Right lobe of liver (tissue), 6 donors: ENCODE results near the gene SART1. TPM values are rescaled to one million over a fixed set of nuclear protein-coding genes. Genes with fewer than 3 reads are reported as not detected.
A peak's percentile ranks its signal among the peaks of the same experiment; 100 is the strongest.

Experiments used
- ATAC-seq, 4 donors: fragments of 200-7000 bp; cut with Tn5 transposase; one replicate each; pipeline ENCODE4 v1.9.1; 2020; ENCODE audit warnings: mild to moderate bottlenecking in 4 of 4, moderate library complexity in 4 of 4
- DNase-seq, 3 donors: peaks; one replicate each; pipeline ENCODE4 v3.0.0-alpha.2; 2020
- H3K27ac ChIP-seq, 3 donors: fragments of 200-600 bp; one replicate each; pipeline ENCODE4 v1.8.0; 2022
- H3K27me3 ChIP-seq, 2 donors: fragments of 200-600 bp; one replicate each; pipeline ENCODE4 v1.8.0; 2022
- H3K36me3 ChIP-seq, 4 donors: fragments of 200-600 bp; sonication (generic) in 1 of 4; one replicate each; pipeline versions ENCODE4 v1.5.1 to v1.8.0; 2017 to 2022; ENCODE audit warnings: control low read depth in 1 of 4
- H3K4me1 ChIP-seq, 4 donors: fragments of 200-600 bp; sonication (generic) in 1 of 4; one replicate each; pipeline versions ENCODE4 v1.5.1 to v1.8.0; 2017 to 2022; ENCODE audit warnings: control low read depth in 1 of 4
- H3K4me3 ChIP-seq, 3 donors: fragments of 200-600 bp; one replicate each; pipeline ENCODE4 v1.8.0; 2022
- H3K9me3 ChIP-seq, 4 donors: fragments of 200-600 bp; sonication (generic) in 1 of 4; one replicate each; pipeline versions ENCODE4 v1.5.1 to v1.8.0; 2017 to 2022; ENCODE audit warnings: control low read depth in 1 of 4
- CTCF ChIP-seq, 4 donors: fragments of 200-600 bp in 3 of 4; fragments of 450-650 bp in 1 of 4; IDR thresholded peaks; one replicate each; pipeline versions ENCODE4 v1.5.1 to v1.8.0; 2016 to 2022; ENCODE audit warnings: antibody characterized with exemption in 4 of 4, mild to moderate bottlenecking in 2 of 4
- POLR2A ChIP-seq: fragments of 450-650 bp; IDR thresholded peaks from one replicate; pipeline ENCODE4 v1.6.1; 2017; ENCODE audit warnings: antibody characterized with exemption, mild to moderate bottlenecking
- WGBS: methylation state at CpG from one replicate; pipeline ENCODE4 v1.1.6; 2018; ENCODE audit warnings: low coverage, low lambda C conversion rate; ENCODE audit not compliant: insufficient coverage; ENCODE audit errors: missing lambda C conversion rate; 5-methylcytosine and 5-hydroxymethylcytosine counted together
- intact Hi-C, 2 donors: fragments of 100-400 bp; cut with DNase I; formaldehyde crosslinking; loops; one replicate each; pipeline versions ENCODE4 v1.11.2 to v1.14.1; 2022
- total RNA-seq, 6 experiments: library from RNA; depleted of rRNA in 2 of 6; stranded (reverse); fragments of >200 nt in 2 of 6; fragmentation: NEBNext Ultra II Directional in 3 of 6; extraction: Animal tissue kit (Norgen Biotek cat#: 25700) in 3 of 6; gene quantifications; one replicate each; pipeline versions ENCODE4 v1.1.0 to v1.2.4, GENCODE V29; 2016 to 2023
- donor health status: DM: no; HTN: yes; CAD: no.
- donor health status: DM: no; HTN: no; CAD: no.
- donor health status: DM: no; HTN: no; CAD: no.
- donor health status: DM: no; HTN: yes; CAD: no.
- donor health status: DM: no; HTN: yes; CAD: no.

SART1 gene
- total RNA-seq, 6 experiments from 2014 or later: 14.3 to 34.1 (median 20.6) TPM

- Histone ChIP-seq H3K27ac (no peak overlapping the region), H3K4me1 (no peaks in the 10 kb centered on the region), H3K27me3 (no peaks in the 10 kb centered on the region), H3K4me3 (no peak overlapping the region), H3K9me3 (no peaks in the 10 kb centered on the region), H3K36me3 (peaks cover 0 to 33% (median 16%) of the 10 kb centered on the region in 4 donors)
- DNase-seq (no peak), ATAC-seq (no peak)
- TF ChIP-seq POLR2A (no peak), CTCF (IDR thresholded peaks at IDR 0.05) (no peak)
- intact Hi-C loops: no loop called here
- 89% methylated on average over 8 of the region's 10 CpGs for WGBS
Observed at GRCh38 chr11:65979261-65979759, 17.8 kb downstream of the SART1 start.

DNA sequence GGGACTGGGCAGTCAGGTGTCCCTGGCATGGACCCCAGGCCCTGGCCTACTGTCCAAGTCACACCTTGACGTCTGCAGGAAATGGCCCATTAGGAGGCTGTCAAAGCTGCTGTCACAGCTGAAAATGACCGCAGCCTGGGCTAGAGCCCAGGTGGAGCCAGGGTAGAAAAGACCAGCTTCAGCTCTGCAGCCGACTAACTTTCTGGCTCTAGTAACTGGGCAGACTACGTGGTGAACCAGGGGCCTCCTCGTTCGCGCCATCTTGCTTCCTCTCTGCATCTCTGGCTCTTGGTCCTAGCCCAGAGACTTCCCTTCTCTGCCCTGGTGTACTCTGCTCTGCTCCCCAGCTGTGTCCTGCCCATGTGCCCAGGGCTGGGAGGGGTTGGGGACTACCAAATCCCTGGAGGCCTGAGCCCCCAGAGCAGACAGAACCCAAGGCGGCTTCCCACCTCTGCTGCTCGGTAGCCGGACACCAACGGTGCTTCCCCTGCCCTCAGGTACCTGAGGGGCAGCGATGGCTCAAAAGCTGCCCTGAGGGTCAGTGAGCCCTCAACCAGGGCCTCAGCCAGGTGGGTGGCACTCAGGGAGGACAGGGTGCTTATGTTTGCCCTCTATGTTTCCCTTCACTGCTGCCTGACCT is 19.7 kb downstream of the SART1 start:
- TF ChIP-seq POLR2A: no peak
- no peak for TF ChIP-seq CTCF (IDR thresholded peaks at IDR 0.05)
- Histone ChIP-seq H3K27me3 (no peaks in the 10 kb centered on the region), H3K27ac (no peak overlapping the region), H3K4me1 (no peaks in the 10 kb centered on the region), H3K4me3 (no peak overlapping the region), H3K36me3 (peaks cover 0 to 33% (median 16%) of the 10 kb centered on the region in 4 donors), H3K9me3 (no peaks in the 10 kb centered on the region)
- WGBS: no CpG with 5 or more reads among the region's 12 CpGs
- intact Hi-C loops: loop anchor here (10.0 kb wide), 1 partner anchor 96 kb away; the partner anchor contains the start of gene FIBP (in 2 of the 2)
- peak in 1 of 4 donors; percentile 13 for ATAC-seq
- DNase-seq: no peak

DNA sequence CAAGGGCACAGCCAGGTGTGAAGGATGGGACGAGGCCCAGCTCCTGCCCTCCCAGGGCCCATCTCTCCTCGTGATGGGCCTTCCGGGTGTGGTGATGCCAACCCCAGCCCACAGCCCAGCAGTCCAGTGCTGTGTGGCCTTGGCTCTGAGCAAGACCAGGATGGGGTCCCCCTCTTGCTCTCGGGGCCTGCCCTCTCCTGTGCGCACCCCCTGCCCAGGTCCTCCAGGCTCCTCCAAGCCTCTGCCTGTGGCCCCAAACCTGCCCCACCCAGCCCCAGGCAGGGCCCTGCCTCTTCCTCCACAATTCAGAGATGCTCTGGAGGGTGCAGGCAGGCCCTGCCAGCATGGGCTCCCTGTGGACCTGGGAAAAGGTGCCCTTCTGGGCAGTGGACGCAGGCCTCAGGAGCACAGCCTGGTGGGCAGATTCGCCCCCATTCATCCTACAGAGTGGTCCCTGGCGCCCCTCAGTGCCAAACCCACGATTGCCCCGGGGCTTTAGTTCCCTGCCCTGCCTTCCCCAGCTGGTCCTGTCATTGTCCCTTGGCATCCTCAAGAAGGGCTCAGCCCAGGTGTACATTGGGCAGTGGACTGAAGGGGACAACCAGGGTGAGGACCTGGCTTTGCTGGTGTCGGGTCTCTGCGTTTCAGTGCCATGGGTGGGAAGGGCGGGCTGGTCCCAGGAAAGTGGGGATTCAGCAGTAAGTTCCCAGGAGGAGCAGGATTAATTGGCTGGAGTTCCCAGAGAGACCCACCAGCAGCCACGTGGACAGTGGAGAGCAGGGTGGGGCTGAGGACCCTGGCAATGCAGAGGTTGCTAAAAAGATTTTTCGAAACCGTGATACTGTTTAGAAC is 20.7 kb downstream of the SART1 start:
- Histone ChIP-seq H3K4me1 (no peaks in the 10 kb centered on the region), H3K27me3 (no peaks in the 10 kb centered on the region), H3K36me3 (peaks cover 0 to 26% (median 12%) of the 10 kb centered on the region in 4 donors), H3K27ac (no peak overlapping the region), H3K9me3 (no peaks in the 10 kb centered on the region), H3K4me3 (no peak overlapping the region)
- WGBS: 50% methylated on average over 5 of the region's 16 CpGs
- no peak for DNase-seq
- intact Hi-C loops: loop anchor here (10.0 kb wide), 1 partner anchor 97 kb away; the partner anchor contains the start of gene FIBP (in 2 of the 2)
- TF ChIP-seq CTCF (IDR thresholded peaks at IDR 0.05) (no peak), POLR2A (no peak)
- peak in 2 of 4 donors; percentile 6 to 24 for ATAC-seq

DNA sequence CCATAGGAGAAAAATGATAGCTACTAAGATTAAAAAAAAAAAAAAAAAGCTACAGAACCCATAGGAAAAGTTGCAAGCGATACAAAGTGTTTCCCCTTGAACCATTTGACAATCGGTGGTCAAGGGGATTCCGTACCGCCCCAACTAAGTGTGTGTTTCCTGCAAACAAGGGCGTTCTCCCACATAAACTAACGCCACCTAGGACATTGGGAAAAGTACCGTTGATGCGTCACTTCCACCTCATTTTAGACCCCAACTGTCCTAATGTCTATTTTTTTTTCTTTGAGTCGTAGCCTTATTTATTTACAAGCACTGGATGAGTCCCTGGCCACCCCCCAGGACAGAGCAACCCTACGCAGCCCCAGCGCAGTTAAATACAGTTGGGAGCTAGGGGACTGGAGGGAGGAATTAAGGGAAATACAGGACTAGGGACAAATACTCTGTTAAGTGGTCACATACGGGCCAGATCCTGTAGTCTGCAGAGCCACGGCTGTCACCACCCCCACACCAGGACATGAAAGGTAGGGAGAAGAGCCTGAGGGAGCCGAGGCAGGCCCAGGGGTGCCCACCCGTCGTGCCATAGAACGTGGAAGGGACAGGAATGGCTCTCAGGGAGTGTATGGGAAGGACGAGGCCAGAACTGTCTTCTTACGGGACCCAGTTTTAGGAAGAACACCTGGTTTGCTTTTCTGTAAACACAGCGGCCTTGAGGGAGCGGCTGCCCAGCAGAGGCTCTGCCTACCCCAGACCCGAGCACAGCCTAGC is 21.5 kb downstream of the SART1 start:
- no peaks in the 10 kb centered on the region for H3K27me3 ChIP-seq
- 73% methylated on average over 13 of the region's 22 CpGs for WGBS
- H3K9me3 ChIP-seq: no peaks in the 10 kb centered on the region
- DNase-seq: no peak
- H3K27ac ChIP-seq: no peak overlapping the region
- no peak overlapping the region for H3K4me3 ChIP-seq
- ATAC-seq: no peak
- intact Hi-C loops: loop anchor here (10.0 kb wide), 1 partner anchor 98 kb away; the partner anchor contains the start of gene FIBP (in 2 of the 2)
- TF ChIP-seq CTCF (IDR thresholded peaks at IDR 0.05) (no peak), POLR2A (no peak)
- H3K36me3 ChIP-seq: peaks cover 0 to 18% (median 7%) of the 10 kb centered on the region in 4 donors
- no peaks in the 10 kb centered on the region for H3K4me1 ChIP-seq
